ENCODE results near the gene MAN1A1.

MAN1A1 gene

DNA sequence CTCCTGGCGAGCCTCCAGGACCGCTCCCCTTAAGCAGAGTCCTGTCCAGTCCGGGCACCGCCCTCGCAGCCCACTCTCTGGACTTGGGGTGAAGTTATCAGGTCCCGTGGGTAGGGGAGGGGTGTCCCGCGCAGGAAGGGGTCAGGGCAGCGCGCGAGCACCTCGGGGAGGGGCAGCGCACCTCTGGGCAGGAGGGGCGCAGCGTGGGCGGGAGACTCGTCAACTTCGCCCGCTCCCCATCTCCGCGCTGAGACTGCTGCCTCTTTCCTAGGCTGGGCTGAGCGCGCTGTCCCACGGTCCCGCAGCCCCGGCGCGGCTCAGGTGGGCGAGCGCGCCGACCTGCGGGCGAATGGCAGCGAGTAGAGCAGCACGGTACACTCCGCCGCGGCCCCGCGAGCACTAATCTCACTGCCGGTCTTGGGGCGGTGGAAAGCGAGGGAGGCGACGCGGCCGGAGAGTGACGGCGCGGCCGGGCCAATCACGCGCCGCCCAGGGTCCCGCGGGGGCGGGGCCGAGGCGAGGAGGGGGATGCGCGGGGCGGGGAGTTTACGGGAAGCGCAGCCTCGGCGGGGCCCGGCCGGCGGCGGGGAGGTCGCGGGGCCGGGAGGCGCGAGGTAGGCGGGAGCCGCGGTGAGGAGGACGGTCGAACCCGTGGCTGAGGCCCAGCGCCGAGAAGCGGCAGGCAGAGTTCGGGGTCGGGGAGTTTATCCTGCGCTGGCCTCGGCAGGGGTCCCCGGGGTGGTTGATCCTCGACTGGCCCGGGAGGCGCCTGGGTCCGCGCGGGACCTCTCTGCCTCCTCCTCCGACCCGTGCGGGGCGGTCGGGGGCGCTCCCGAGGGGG lies at the start of gene MAN1A1 (continued):
- TF ChIP-seq ZBTB8A (tag by site-specific recombination; IDR thresholded peaks at IDR 0.05) (peak; percentile 29), ZIC2 (tag by site-specific recombination; IDR thresholded peaks at IDR 0.05) (peak; percentile 57; the same call in 1 of the 2 replicates), ZNF707 (tag by site-specific recombination; IDR thresholded peaks at IDR 0.05) (no peak), ZNF785 (tag by site-specific recombination; IDR thresholded peaks at IDR 0.05) (peak; percentile 41; the same call in 1 of the 2 replicates), KLF10 (tag by site-specific recombination; IDR thresholded peaks at IDR 0.05) (peak; percentile 10), FEZF1 (tag by site-specific recombination; IDR thresholded peaks at IDR 0.05) (peak; percentile 64; the same call in 1 of the 2 replicates), ZFP37 (tag by site-specific recombination; IDR thresholded peaks at IDR 0.05) (peak; percentile 60; the same call in 1 of the 2 replicates), BCL11A (tag by site-specific recombination; IDR thresholded peaks at IDR 0.05; ENCODE audit: low read depth) (no peak), ZNF398 (tag by site-specific recombination; IDR thresholded peaks at IDR 0.05) (peak; percentile 9; the same call in 1 of the 2 replicates), KLF8 (tag by site-specific recombination; IDR thresholded peaks at IDR 0.05) (peak; percentile 90; the same call in 1 of the 2 replicates), ZNF521 (tag by site-specific recombination; IDR thresholded peaks at IDR 0.05) (no peak), ZNF292 (tag by site-specific recombination; IDR thresholded peaks at IDR 0.05; ENCODE audit: borderline replicate concordance, low read depth) (no peak), OVOL3 (tag by site-specific recombination; IDR thresholded peaks at IDR 0.05) (0 out of 2 replicates have a peak, but pooled peaks have one; percentile 20)
- TF ChIP-seq, protein P1, sequence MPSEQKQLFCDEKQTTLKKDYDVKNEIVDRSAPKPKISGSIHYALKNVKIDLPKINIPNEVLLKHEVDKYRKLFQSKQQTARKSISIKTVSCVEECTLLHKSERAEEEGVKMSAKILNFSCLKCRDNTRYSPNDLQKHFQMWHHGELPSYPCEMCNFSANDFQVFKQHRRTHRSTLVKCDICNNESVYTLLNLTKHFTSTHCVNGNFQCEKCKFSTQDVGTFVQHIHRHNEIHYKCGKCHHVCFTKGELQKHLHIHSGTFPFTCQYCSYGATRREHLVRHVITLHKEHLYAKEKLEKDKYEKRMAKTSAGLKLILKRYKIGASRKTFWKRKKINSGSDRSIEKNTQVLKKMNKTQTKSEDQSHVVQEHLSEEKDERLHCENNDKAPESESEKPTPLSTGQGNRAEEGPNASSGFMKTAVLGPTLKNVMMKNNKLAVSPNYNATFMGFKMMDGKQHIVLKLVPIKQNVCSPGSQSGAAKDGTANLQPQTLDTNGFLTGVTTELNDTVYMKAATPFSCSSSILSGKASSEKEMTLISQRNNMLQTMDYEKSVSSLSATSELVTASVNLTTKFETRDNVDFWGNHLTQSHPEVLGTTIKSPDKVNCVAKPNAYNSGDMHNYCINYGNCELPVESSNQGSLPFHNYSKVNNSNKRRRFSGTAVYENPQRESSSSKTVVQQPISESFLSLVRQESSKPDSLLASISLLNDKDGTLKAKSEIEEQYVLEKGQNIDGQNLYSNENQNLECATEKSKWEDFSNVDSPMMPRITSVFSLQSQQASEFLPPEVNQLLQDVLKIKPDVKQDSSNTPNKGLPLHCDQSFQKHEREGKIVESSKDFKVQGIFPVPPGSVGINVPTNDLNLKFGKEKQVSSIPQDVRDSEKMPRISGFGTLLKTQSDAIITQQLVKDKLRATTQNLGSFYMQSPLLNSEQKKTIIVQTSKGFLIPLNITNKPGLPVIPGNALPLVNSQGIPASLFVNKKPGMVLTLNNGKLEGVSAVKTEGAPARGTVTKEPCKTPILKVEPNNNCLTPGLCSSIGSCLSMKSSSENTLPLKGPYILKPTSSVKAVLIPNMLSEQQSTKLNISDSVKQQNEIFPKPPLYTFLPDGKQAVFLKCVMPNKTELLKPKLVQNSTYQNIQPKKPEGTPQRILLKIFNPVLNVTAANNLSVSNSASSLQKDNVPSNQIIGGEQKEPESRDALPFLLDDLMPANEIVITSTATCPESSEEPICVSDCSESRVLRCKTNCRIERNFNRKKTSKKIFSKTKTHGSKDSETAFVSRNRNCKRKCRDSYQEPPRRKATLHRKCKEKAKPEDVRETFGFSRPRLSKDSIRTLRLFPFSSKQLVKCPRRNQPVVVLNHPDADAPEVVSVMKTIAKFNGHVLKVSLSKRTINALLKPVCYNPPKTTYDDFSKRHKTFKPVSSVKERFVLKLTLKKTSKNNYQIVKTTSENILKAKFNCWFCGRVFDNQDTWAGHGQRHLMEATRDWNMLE (tag by site-specific recombination; conservative IDR thresholded peaks at IDR 0.05; ENCODE audit: low read depth) = no peak
- TF ChIP-seq, protein P2, sequence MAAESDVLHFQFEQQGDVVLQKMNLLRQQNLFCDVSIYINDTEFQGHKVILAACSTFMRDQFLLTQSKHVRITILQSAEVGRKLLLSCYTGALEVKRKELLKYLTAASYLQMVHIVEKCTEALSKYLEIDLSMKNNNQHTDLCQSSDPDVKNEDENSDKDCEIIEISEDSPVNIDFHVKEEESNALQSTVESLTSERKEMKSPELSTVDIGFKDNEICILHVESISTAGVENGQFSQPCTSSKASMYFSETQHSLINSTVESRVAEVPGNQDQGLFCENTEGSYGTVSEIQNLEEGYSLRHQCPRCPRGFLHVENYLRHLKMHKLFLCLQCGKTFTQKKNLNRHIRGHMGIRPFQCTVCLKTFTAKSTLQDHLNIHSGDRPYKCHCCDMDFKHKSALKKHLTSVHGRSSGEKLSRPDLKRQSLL (tag by site-specific recombination; IDR thresholded peaks at IDR 0.05) = no peak

DNA sequence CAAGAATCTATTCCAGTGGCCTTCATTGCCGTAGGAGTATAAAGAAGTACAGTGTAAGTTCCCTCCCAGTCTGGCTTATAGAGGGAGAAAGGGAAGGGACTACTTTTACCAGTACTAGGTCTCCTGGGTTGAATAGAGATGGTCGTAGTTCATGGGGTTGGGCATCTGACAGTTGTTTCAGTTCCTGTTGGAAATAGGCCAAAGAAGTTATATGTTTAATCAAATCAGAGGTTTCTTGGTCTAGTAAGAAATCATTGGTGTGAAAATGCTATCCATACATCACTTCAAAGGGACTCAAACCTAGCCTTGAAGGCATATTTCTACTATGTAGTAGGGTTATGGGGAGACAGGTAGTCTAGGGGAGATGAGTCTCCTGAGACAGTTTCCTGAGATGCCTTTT lies 45.6 kb upstream of the MAN1A1 start:
- POLR2A ChIA-PET = no interaction called here
- H3K27ac ChIP-seq (ENCODE audit: extremely low read depth, low read depth, low read length) = no peak overlapping the region
- H3K4me3 ChIP-seq (ENCODE audit: low read depth, low read length) = no peak overlapping the region
- H3K9me3 ChIP-seq (ENCODE audit: control insufficient read depth, insufficient read depth, low read depth, low read length) = no peaks in the 10 kb centered on the region
- CTCF ChIA-PET = no interaction called here
- no peaks in the 10 kb centered on the region for H3K36me3 ChIP-seq (ENCODE audit: control insufficient read depth in 2 of 2, insufficient read depth in 1 of 2, low read length in 2 of 2)
- no peaks in the 10 kb centered on the region for H3K4me1 ChIP-seq (ENCODE audit: control insufficient read depth, insufficient read depth, low read length)
- TF ChIP-seq ZNF658 (tag by site-specific recombination; IDR thresholded peaks at IDR 0.05) (no peak), KLF10 (tag by site-specific recombination; IDR thresholded peaks at IDR 0.05) (no peak), ZBTB20 (tag by site-specific recombination; IDR thresholded peaks at IDR 0.05) (no peak), MZF1 (tag by site-specific recombination; IDR thresholded peaks at IDR 0.05; ENCODE audit: borderline replicate concordance) (no peak), MYNN (tag by site-specific recombination; IDR thresholded peaks at IDR 0.05; ENCODE audit: borderline replicate concordance) (no peak), HOXD13 (CRISPR knock-in tag; IDR thresholded peaks at IDR 0.05; ENCODE audit: borderline replicate concordance) (no peak)
- TF ChIP-seq, protein P3, sequence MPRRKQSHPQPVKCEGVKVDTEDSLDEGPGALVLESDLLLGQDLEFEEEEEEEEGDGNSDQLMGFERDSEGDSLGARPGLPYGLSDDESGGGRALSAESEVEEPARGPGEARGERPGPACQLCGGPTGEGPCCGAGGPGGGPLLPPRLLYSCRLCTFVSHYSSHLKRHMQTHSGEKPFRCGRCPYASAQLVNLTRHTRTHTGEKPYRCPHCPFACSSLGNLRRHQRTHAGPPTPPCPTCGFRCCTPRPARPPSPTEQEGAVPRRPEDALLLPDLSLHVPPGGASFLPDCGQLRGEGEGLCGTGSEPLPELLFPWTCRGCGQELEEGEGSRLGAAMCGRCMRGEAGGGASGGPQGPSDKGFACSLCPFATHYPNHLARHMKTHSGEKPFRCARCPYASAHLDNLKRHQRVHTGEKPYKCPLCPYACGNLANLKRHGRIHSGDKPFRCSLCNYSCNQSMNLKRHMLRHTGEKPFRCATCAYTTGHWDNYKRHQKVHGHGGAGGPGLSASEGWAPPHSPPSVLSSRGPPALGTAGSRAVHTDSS (tag by site-specific recombination; IDR thresholded peaks at IDR 0.05) = no peak
- TF ChIP-seq, protein P1 (tag by site-specific recombination; conservative IDR thresholded peaks at IDR 0.05; ENCODE audit: low read depth) = no peak

Measured in HEK293 (cell line).